ENCODE measurements around the gene FGFR4.

DNA sequence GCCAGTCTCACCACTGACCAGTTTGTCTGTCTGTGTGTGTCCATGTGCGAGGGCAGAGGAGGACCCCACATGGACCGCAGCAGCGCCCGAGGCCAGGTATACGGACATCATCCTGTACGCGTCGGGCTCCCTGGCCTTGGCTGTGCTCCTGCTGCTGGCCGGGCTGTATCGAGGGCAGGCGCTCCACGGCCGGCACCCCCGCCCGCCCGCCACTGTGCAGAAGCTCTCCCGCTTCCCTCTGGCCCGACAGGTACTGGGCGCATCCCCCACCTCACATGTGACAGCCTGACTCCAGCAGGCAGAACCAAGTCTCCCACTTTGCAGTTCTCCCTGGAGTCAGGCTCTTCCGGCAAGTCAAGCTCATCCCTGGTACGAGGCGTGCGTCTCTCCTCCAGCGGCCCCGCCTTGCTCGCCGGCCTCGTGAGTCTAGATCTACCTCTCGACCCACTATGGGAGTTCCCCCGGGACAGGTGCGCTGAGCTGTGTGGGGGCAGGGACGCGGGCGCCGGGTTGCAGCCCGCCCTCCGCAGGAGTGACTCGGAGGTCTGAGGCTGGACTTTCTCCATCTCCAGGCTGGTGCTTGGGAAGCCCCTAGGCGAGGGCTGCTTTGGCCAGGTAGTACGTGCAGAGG is 6.5 kb downstream of the FGFR4 start:
- TF ChIP-seq POLR2AphosphoS5 (IDR thresholded peaks at IDR 0.05) (no peak), POLR2A (IDR thresholded peaks at IDR 0.05) (no peak), EP300 (IDR thresholded peaks at IDR 0.05) (no peak)
- TF ChIP-seq, protein P1, sequence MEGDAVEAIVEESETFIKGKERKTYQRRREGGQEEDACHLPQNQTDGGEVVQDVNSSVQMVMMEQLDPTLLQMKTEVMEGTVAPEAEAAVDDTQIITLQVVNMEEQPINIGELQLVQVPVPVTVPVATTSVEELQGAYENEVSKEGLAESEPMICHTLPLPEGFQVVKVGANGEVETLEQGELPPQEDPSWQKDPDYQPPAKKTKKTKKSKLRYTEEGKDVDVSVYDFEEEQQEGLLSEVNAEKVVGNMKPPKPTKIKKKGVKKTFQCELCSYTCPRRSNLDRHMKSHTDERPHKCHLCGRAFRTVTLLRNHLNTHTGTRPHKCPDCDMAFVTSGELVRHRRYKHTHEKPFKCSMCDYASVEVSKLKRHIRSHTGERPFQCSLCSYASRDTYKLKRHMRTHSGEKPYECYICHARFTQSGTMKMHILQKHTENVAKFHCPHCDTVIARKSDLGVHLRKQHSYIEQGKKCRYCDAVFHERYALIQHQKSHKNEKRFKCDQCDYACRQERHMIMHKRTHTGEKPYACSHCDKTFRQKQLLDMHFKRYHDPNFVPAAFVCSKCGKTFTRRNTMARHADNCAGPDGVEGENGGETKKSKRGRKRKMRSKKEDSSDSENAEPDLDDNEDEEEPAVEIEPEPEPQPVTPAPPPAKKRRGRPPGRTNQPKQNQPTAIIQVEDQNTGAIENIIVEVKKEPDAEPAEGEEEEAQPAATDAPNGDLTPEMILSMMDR (IDR thresholded peaks at IDR 0.05), result no peak

Data from suprapubic skin (tissue), 4 donors.